Activated T-cell treated with anti-CD3 and anti-CD28 coated beads, Interleukin-2, amount 50 U/mL, for 24 hours (primary cell): ENCODE measurements around the gene DCP1B.
A peak's percentile ranks its signal among the peaks of the same experiment; 100 is the strongest.

Experiments
- DNase-seq: peaks from one replicate; pipeline ENCODE4 v3.0.0-alpha.2; 2020
- H3K27ac Mint-ChIP-seq: 2 replicates; pipeline ENCODE4 v1.8.0; 2020; ENCODE audit warnings: mild to moderate bottlenecking, mixed read lengths
- H3K27me3 Mint-ChIP-seq: 2 replicates; pipeline ENCODE4 v1.8.0; 2020; ENCODE audit warnings: mixed read lengths
- H3K36me3 Mint-ChIP-seq: 2 replicates; pipeline ENCODE4 v1.8.0; 2020; ENCODE audit warnings: low read depth, mixed read lengths
- H3K4me1 Mint-ChIP-seq: 2 replicates; pipeline ENCODE4 v1.8.0; 2020; ENCODE audit warnings: low read depth, mixed read lengths
- H3K4me3 Mint-ChIP-seq: 2 replicates; pipeline ENCODE4 v1.8.0; 2020; ENCODE audit warnings: mild to moderate bottlenecking, moderate library complexity, mixed read lengths
- H3K9me3 Mint-ChIP-seq: 2 replicates; pipeline ENCODE4 v1.8.0; 2020; ENCODE audit warnings: mixed read lengths

DCP1B gene

GRCh38 chr12:1917172-1918070 lies 86.8 kb downstream of the DCP1B start:
- Mint-ChIP-seq H3K36me3 (no peaks in the 10 kb centered on the region), H3K4me3 (no peak overlapping the region), H3K27me3 (peaks cover 9% of the 10 kb centered on the region), H3K27ac (no peak overlapping the region), H3K4me1 (peaks cover 18% of the 10 kb centered on the region), H3K9me3 (no peaks in the 10 kb centered on the region)
- peak; percentile 18 for DNase-seq

GRCh38 chr12:1916371-1917171 lies 87.7 kb downstream of the DCP1B start:
- Mint-ChIP-seq H3K36me3 (no peaks in the 10 kb centered on the region), H3K4me3 (no peak overlapping the region), H3K27ac (no peak overlapping the region), H3K4me1 (peaks cover 18% of the 10 kb centered on the region), H3K27me3 (peaks cover 9% of the 10 kb centered on the region), H3K9me3 (no peaks in the 10 kb centered on the region)
- DNase-seq, result peak; percentile 19

GRCh38 chr12:1915082-1915968 lies 88.9 kb downstream of the DCP1B start:
- Mint-ChIP-seq H3K4me3 (no peak overlapping the region), H3K36me3 (no peaks in the 10 kb centered on the region), H3K27ac (peak overlapping the region; percentile 64), H3K4me1 (peaks cover 18% of the 10 kb centered on the region), H3K9me3 (no peaks in the 10 kb centered on the region), H3K27me3 (peaks cover 9% of the 10 kb centered on the region)
- peak; percentile 56 for DNase-seq

GRCh38 chr12:1914114-1914911 lies 89.9 kb downstream of the DCP1B start:
- peak; percentile 20 for DNase-seq
- H3K36me3 Mint-ChIP-seq, result no peaks in the 10 kb centered on the region
- H3K4me3 Mint-ChIP-seq, result no peak overlapping the region
- H3K27ac Mint-ChIP-seq, result no peak overlapping the region
- peaks cover 8% of the 10 kb centered on the region for H3K27me3 Mint-ChIP-seq
- H3K9me3 Mint-ChIP-seq, result no peaks in the 10 kb centered on the region
- H3K4me1 Mint-ChIP-seq, result peaks cover 18% of the 10 kb centered on the region

GRCh38 chr12:1913377-1914113 lies 90.7 kb downstream of the DCP1B start:
- Mint-ChIP-seq H3K27ac (no peak overlapping the region), H3K36me3 (no peaks in the 10 kb centered on the region), H3K27me3 (peaks cover 6% of the 10 kb centered on the region), H3K4me3 (no peak overlapping the region), H3K4me1 (peaks cover 20% of the 10 kb centered on the region), H3K9me3 (no peaks in the 10 kb centered on the region)
- peak; percentile 16 for DNase-seq

GRCh38 chr12:1912580-1913376 lies 91.5 kb downstream of the DCP1B start:
- DNase-seq, result peak; percentile 2
- no peaks in the 10 kb centered on the region for H3K9me3 Mint-ChIP-seq
- no peak overlapping the region for H3K27ac Mint-ChIP-seq
- peaks cover 6% of the 10 kb centered on the region for H3K27me3 Mint-ChIP-seq
- no peak overlapping the region for H3K4me3 Mint-ChIP-seq
- H3K4me1 Mint-ChIP-seq, result peaks cover 24% of the 10 kb centered on the region
- H3K36me3 Mint-ChIP-seq, result no peaks in the 10 kb centered on the region

GRCh38 chr12:1911598-1912575 lies 92.4 kb downstream of the DCP1B start:
- Mint-ChIP-seq H3K27ac (no peak overlapping the region), H3K4me3 (no peak overlapping the region), H3K4me1 (peaks cover 29% of the 10 kb centered on the region), H3K9me3 (peaks cover 5% of the 10 kb centered on the region), H3K36me3 (no peaks in the 10 kb centered on the region), H3K27me3 (peaks cover 10% of the 10 kb centered on the region)
- peak; percentile 25 for DNase-seq

- Mint-ChIP-seq H3K9me3 (peaks cover 14% of the 10 kb centered on the region), H3K4me3 (no peak overlapping the region), H3K4me1 (peaks cover 16% of the 10 kb centered on the region), H3K36me3 (no peaks in the 10 kb centered on the region), H3K27me3 (peaks cover 16% of the 10 kb centered on the region), H3K27ac (no peak overlapping the region)
- DNase-seq, result no peak
These were observed 93.8 kb downstream of the DCP1B start for GRCh38 chr12:1910468-1910867.

GRCh38 chr12:1908758-1909157 lies 95.5 kb downstream of the DCP1B start:
- Mint-ChIP-seq H3K4me1 (peaks cover 11% of the 10 kb centered on the region), H3K9me3 (peaks cover 20% of the 10 kb centered on the region), H3K27me3 (peaks cover 16% of the 10 kb centered on the region), H3K27ac (no peak overlapping the region), H3K4me3 (no peak overlapping the region), H3K36me3 (no peaks in the 10 kb centered on the region)
- DNase-seq, result no peak

- Mint-ChIP-seq H3K36me3 (no peaks in the 10 kb centered on the region), H3K4me1 (peaks cover 11% of the 10 kb centered on the region), H3K4me3 (peak overlapping the region; percentile 50), H3K27me3 (peaks cover 16% of the 10 kb centered on the region), H3K9me3 (peaks cover 27% of the 10 kb centered on the region), H3K27ac (no peak overlapping the region)
- peak; percentile 43 for DNase-seq
These were observed 96.3 kb downstream of the DCP1B start for GRCh38 chr12:1907652-1908611.

- DNase-seq, result no peak
- peaks cover 11% of the 10 kb centered on the region for H3K4me1 Mint-ChIP-seq
- peaks cover 30% of the 10 kb centered on the region for H3K9me3 Mint-ChIP-seq
- H3K36me3 Mint-ChIP-seq, result no peaks in the 10 kb centered on the region
- H3K27ac Mint-ChIP-seq, result no peak overlapping the region
- H3K4me3 Mint-ChIP-seq, result no peak overlapping the region
- H3K27me3 Mint-ChIP-seq, result peaks cover 19% of the 10 kb centered on the region
These were observed 97.7 kb downstream of the DCP1B start for GRCh38 chr12:1906579-1906978.
